ENCODE data around the gene HOATZ.

Gene HOATZ

GRCh38 chr11:111531687-111532364 lies 17.2 kb downstream of the HOATZ start:
- H2AFZ ChIP-seq (ENCODE audit: low read length), result no peak overlapping the region
- no peak overlapping the region for H4K8ac ChIP-seq (ENCODE audit: low read depth, low read length)
- no peak overlapping the region for H3K27ac ChIP-seq (replicated peaks; ENCODE audit: low read length)
- H3K79me1 ChIP-seq (ENCODE audit: low read depth, low read length), result no peaks in the 10 kb centered on the region
- H2BK15ac ChIP-seq (ENCODE audit: low read length), result no peak overlapping the region
- no peak overlapping the region for H2BK120ac ChIP-seq (ENCODE audit: low read depth, low read length)
- no peak overlapping the region for H3K9ac ChIP-seq (ENCODE audit: low read depth, low read length, poor library complexity)
- H4K91ac ChIP-seq (ENCODE audit: low read depth, low read length, poor library complexity), result no peak overlapping the region
- H2BK12ac ChIP-seq (ENCODE audit: low read length), result no peak overlapping the region
- H3K14ac ChIP-seq (ENCODE audit: low read length), result no peak overlapping the region
- DNase-seq (ENCODE audit: low spot score), result no peak
- H3K23ac ChIP-seq (ENCODE audit: low read depth, low read length, poor library complexity), result no peak overlapping the region
- no peak overlapping the region for H2BK5ac ChIP-seq (ENCODE audit: low read length)
- no peak overlapping the region for H2AK5ac ChIP-seq (ENCODE audit: low read depth, low read length)
- H3K4me3 ChIP-seq (ENCODE audit: low read length in 2 of 2), result no peak overlapping the region
- no peaks in the 10 kb centered on the region for H3K36me3 ChIP-seq (replicated peaks in 1 of 2; ENCODE audit: control insufficient read depth in 2 of 2, insufficient read depth in 2 of 2, low read length in 2 of 2)
- H3K9me3 ChIP-seq (replicated peaks in 1 of 2; ENCODE audit: control insufficient read depth in 2 of 2, insufficient read depth in 1 of 2, low read depth in 1 of 2, low read length in 2 of 2), result no peaks in the 10 kb centered on the region
- WGBS, 2 donors (ENCODE audit: extremely low coverage in 2 of 2, insufficient read length in 2 of 2, insufficient replicate concordance in 1 of 2), result no CpG with 5 or more reads among the region's 9 CpGs
- H3K27me3 ChIP-seq (ENCODE audit: control insufficient read depth in 3 of 3, insufficient read depth in 3 of 3, low read depth in 1 of 3, low read length in 3 of 3), result peaks cover 0 to 22% (median 0%) of the 10 kb centered on the region in 3 experiments
- H3K4me2 ChIP-seq (ENCODE audit: insufficient read depth, low read length, poor library complexity, severe bottlenecking), result no peak overlapping the region
- peaks cover 0 to 2% of the 10 kb centered on the region in 2 donors for H3K4me1 ChIP-seq (ENCODE audit: control insufficient read depth in 2 of 2, insufficient read depth in 1 of 2, low read depth in 1 of 2, low read length in 2 of 2)
- H3K4ac ChIP-seq (ENCODE audit: low read length), result no peak overlapping the region
- no peak overlapping the region for H3K18ac ChIP-seq (ENCODE audit: low read length)

GRCh38 chr11:111532365-111532709 lies 17.8 kb downstream of the HOATZ start:
- Histone ChIP-seq H3K9me3 (replicated peaks in 1 of 2; ENCODE audit: control insufficient read depth in 2 of 2, insufficient read depth in 1 of 2, low read depth in 1 of 2, low read length in 2 of 2) (no peaks in the 10 kb centered on the region), H3K23ac (ENCODE audit: low read depth, low read length, poor library complexity) (no peak overlapping the region), H3K79me1 (ENCODE audit: low read depth, low read length) (no peaks in the 10 kb centered on the region), H4K91ac (ENCODE audit: low read depth, low read length, poor library complexity) (no peak overlapping the region), H3K4me2 (ENCODE audit: insufficient read depth, low read length, poor library complexity, severe bottlenecking) (no peak overlapping the region), H3K27me3 (ENCODE audit: control insufficient read depth in 3 of 3, insufficient read depth in 3 of 3, low read depth in 1 of 3, low read length in 3 of 3) (peaks cover 0 to 25% (median 0%) of the 10 kb centered on the region in 3 experiments), H2BK12ac (ENCODE audit: low read length) (no peak overlapping the region), H2BK15ac (ENCODE audit: low read length) (no peak overlapping the region), H3K9ac (ENCODE audit: low read depth, low read length, poor library complexity) (no peak overlapping the region), H3K4me1 (ENCODE audit: control insufficient read depth in 2 of 2, insufficient read depth in 1 of 2, low read depth in 1 of 2, low read length in 2 of 2) (peaks cover 0 to 2% of the 10 kb centered on the region in 2 donors), H3K4ac (ENCODE audit: low read length) (no peak overlapping the region), H2AFZ (ENCODE audit: low read length) (no peak overlapping the region), H2AK5ac (ENCODE audit: low read depth, low read length) (no peak overlapping the region), H3K18ac (ENCODE audit: low read length) (no peak overlapping the region), H2BK120ac (ENCODE audit: low read depth, low read length) (no peak overlapping the region), H3K27ac (replicated peaks; ENCODE audit: low read length) (no peak overlapping the region), H4K8ac (ENCODE audit: low read depth, low read length) (no peak overlapping the region), H3K4me3 (ENCODE audit: low read length in 2 of 2) (no peak overlapping the region), H3K36me3 (replicated peaks in 1 of 2; ENCODE audit: control insufficient read depth in 2 of 2, insufficient read depth in 2 of 2, low read length in 2 of 2) (no peaks in the 10 kb centered on the region), H2BK5ac (ENCODE audit: low read length) (no peak overlapping the region), H3K14ac (ENCODE audit: low read length) (no peak overlapping the region)
- DNase-seq (ENCODE audit: low spot score), result no peak
- WGBS, 2 donors (ENCODE audit: extremely low coverage in 2 of 2, insufficient read length in 2 of 2, insufficient replicate concordance in 1 of 2), result no CpG with 5 or more reads among the region's 5 CpGs

GRCh38 chr11:111535281-111535680 lies 20.7 kb downstream of the HOATZ start:
- H4K91ac ChIP-seq (ENCODE audit: low read depth, low read length, poor library complexity), result no peak overlapping the region
- no peak overlapping the region for H3K4me2 ChIP-seq (ENCODE audit: insufficient read depth, low read length, poor library complexity, severe bottlenecking)
- no peak overlapping the region for H2BK120ac ChIP-seq (ENCODE audit: low read depth, low read length)
- no CpG with 5 or more reads among the region's 6 CpGs for WGBS, 2 donors (ENCODE audit: extremely low coverage in 2 of 2, insufficient read length in 2 of 2, insufficient replicate concordance in 1 of 2)
- H3K9me3 ChIP-seq (replicated peaks in 1 of 2; ENCODE audit: control insufficient read depth in 2 of 2, insufficient read depth in 1 of 2, low read depth in 1 of 2, low read length in 2 of 2), result peaks cover 0 to 3% of the 10 kb centered on the region in 2 donors
- H2BK15ac ChIP-seq (ENCODE audit: low read length), result no peak overlapping the region
- no peak overlapping the region for H2BK12ac ChIP-seq (ENCODE audit: low read length)
- H3K18ac ChIP-seq (ENCODE audit: low read length), result no peak overlapping the region
- H2BK5ac ChIP-seq (ENCODE audit: low read length), result no peak overlapping the region
- H3K4me3 ChIP-seq (ENCODE audit: low read length in 2 of 2), result no peak overlapping the region
- H3K79me1 ChIP-seq (ENCODE audit: low read depth, low read length), result no peaks in the 10 kb centered on the region
- no peak overlapping the region for H2AK5ac ChIP-seq (ENCODE audit: low read depth, low read length)
- H2AFZ ChIP-seq (ENCODE audit: low read length), result no peak overlapping the region
- no peak overlapping the region for H3K27ac ChIP-seq (replicated peaks; ENCODE audit: low read length)
- no peak overlapping the region for H4K8ac ChIP-seq (ENCODE audit: low read depth, low read length)
- no peak for DNase-seq (ENCODE audit: low spot score)
- H3K23ac ChIP-seq (ENCODE audit: low read depth, low read length, poor library complexity), result no peak overlapping the region
- H3K4me1 ChIP-seq (ENCODE audit: control insufficient read depth in 2 of 2, insufficient read depth in 1 of 2, low read depth in 1 of 2, low read length in 2 of 2), result peaks cover 2 to 4% of the 10 kb centered on the region in 2 donors
- no peak overlapping the region for H3K4ac ChIP-seq (ENCODE audit: low read length)
- H3K36me3 ChIP-seq (replicated peaks in 1 of 2; ENCODE audit: control insufficient read depth in 2 of 2, insufficient read depth in 2 of 2, low read length in 2 of 2), result no peaks in the 10 kb centered on the region
- no peak overlapping the region for H3K14ac ChIP-seq (ENCODE audit: low read length)
- H3K9ac ChIP-seq (ENCODE audit: low read depth, low read length, poor library complexity), result no peak overlapping the region
- peaks cover 5 to 55% (median 17%) of the 10 kb centered on the region in 3 experiments for H3K27me3 ChIP-seq (ENCODE audit: control insufficient read depth in 3 of 3, insufficient read depth in 3 of 3, low read depth in 1 of 3, low read length in 3 of 3)

- Histone ChIP-seq H4K91ac (ENCODE audit: low read depth, low read length, poor library complexity) (no peak overlapping the region), H2AFZ (ENCODE audit: low read length) (no peak overlapping the region), H2BK12ac (ENCODE audit: low read length) (no peak overlapping the region), H3K14ac (ENCODE audit: low read length) (no peak overlapping the region), H2BK120ac (ENCODE audit: low read depth, low read length) (no peak overlapping the region), H3K4me2 (ENCODE audit: insufficient read depth, low read length, poor library complexity, severe bottlenecking) (no peak overlapping the region), H3K18ac (ENCODE audit: low read length) (no peak overlapping the region), H3K4ac (ENCODE audit: low read length) (no peak overlapping the region), H3K79me1 (ENCODE audit: low read depth, low read length) (no peaks in the 10 kb centered on the region), H3K9me3 (replicated peaks in 1 of 2; ENCODE audit: control insufficient read depth in 2 of 2, insufficient read depth in 1 of 2, low read depth in 1 of 2, low read length in 2 of 2) (peaks cover 0 to 3% of the 10 kb centered on the region in 2 donors), H3K36me3 (replicated peaks in 1 of 2; ENCODE audit: control insufficient read depth in 2 of 2, insufficient read depth in 2 of 2, low read length in 2 of 2) (no peaks in the 10 kb centered on the region), H2BK15ac (ENCODE audit: low read length) (no peak overlapping the region), H3K4me3 (ENCODE audit: low read length in 2 of 2) (no peak overlapping the region), H3K27ac (replicated peaks; ENCODE audit: low read length) (no peak overlapping the region), H2BK5ac (ENCODE audit: low read length) (no peak overlapping the region), H4K8ac (ENCODE audit: low read depth, low read length) (no peak overlapping the region), H3K9ac (ENCODE audit: low read depth, low read length, poor library complexity) (no peak overlapping the region), H2AK5ac (ENCODE audit: low read depth, low read length) (no peak overlapping the region), H3K23ac (ENCODE audit: low read depth, low read length, poor library complexity) (no peak overlapping the region), H3K4me1 (ENCODE audit: control insufficient read depth in 2 of 2, insufficient read depth in 1 of 2, low read depth in 1 of 2, low read length in 2 of 2) (peaks cover 7 to 8% of the 10 kb centered on the region in 2 donors), H3K27me3 (ENCODE audit: control insufficient read depth in 3 of 3, insufficient read depth in 3 of 3, low read depth in 1 of 3, low read length in 3 of 3) (peaks cover 15 to 71% (median 38%) of the 10 kb centered on the region in 3 experiments)
- WGBS, 2 donors (ENCODE audit: extremely low coverage in 2 of 2, insufficient read length in 2 of 2, insufficient replicate concordance in 1 of 2), result no CpG with 5 or more reads among the region's 3 CpGs
- DNase-seq (ENCODE audit: low spot score), result no peak
Observed at GRCh38 chr11:111537336-111537860, 22.8 kb downstream of the HOATZ start.
